ENCODE measurements around the gene MTX3.

Gene MTX3

DNA sequence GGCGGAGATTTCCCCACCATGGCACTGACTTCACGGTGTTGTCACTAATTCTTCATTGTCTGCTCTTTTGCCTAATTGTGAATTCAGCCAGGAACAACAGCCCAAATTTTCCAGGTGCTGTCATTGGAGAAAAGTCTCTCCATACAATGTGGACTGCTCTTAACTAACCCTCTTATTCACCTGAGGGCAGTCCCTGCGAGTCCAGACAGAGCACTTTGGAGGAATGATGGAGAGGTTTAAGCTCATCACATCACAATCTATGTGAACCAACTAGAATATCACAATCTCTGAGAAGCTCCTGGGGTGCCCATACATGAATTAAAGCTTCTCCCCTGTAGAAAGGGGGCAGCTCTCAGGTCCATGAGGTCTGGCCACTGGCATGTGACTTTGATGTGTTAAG, 56.4 kb downstream of the MTX3 start:
- no peak for DNase-seq (ENCODE audit: low read depth)

DNA sequence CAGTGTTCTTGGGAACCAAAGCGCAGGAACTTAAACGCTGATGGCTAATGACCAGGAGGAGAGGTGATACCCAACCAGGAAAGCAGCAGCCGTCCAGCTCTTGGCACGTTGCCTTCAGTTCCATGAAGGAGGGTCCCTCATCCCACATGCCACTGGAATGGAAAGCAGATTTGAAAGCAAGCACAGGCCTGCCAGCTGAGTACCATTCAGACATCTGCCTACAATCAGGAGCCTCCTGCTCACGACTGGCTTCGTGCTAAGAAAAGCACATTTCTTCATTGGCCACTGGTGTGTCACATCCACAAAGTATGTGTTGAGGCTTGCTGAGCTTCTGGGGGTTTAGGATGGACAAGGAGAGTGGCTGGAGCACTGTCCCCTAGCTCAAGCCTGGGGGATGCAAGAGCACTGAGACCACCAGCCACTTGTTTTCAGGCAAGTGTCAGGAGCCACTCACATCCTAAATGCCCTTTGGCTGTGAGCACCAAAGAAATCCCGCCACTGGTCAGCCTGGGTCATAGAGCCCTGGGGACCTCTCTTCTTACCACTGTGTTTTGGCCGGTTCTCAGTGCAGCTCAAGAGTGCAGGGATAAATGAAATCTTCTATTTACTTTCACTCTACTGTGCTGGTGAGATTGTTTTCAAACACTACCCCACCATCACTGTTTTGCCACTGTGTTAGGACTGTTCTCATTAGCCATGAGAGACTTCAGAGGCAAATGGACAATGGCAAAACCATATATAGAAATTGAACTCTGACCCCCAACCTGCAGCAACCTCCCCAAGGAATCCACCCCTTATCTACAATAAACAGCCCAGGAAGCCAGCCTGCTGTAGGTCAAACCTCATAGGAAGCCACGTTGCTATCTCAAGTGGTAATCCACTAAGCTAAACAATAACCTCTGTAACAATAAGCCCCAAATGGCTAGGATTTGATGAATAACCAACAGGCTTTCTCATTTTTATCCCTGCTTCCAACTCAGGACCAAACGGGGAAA, 58.3 kb downstream of the MTX3 start:
- no peak for DNase-seq (ENCODE audit: low read depth)

- no peak for DNase-seq (ENCODE audit: low read depth)
Observed at GRCh38 chr5:79931866-79932265, 59.2 kb downstream of the MTX3 start.

DNA sequence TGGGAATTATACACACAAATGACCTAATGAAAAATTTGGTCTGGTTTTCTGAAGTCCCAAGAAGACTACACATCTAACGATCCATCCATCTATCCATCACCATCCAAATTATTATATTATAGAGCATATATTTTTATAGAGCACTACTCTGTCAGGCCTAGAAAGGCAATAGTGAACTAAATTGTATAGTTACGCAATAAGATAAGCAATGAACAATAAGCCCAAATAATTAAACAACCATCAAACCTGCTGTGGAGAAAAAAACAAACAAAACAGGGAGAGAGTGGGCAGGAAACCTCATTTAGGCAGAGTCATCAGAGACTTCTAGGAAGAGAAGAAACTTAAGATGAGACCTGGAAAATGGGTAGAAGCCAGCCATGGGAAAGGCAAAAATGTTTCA, 59.7 kb downstream of the MTX3 start:
- DNase-seq (ENCODE audit: low read depth), result no peak

DNA sequence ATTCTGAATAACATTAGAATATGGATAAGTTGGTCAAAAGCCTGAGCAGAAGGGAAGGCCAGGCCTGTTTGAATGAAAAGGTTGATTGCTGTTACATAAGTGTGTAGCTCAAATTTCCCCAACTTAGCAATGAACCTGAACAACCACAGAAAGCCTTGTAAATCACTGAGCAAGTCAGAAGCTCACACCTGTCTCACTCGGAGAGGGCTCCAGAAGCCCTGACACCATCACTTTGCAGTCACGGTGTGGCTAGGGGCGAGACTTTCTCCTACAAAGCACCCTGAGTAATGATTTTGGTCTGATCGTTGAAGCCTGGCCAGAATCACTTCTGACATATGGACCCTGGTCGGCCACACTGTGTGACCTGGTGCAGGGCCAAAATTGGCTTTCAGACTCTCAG, 62.0 kb downstream of the MTX3 start:
- no peak for DNase-seq (ENCODE audit: low read depth)

Data from non-pigmented ciliary epithelial cell (primary cell).